ENCODE data around the gene ACSM6.

The ACSM6 gene

DNA sequence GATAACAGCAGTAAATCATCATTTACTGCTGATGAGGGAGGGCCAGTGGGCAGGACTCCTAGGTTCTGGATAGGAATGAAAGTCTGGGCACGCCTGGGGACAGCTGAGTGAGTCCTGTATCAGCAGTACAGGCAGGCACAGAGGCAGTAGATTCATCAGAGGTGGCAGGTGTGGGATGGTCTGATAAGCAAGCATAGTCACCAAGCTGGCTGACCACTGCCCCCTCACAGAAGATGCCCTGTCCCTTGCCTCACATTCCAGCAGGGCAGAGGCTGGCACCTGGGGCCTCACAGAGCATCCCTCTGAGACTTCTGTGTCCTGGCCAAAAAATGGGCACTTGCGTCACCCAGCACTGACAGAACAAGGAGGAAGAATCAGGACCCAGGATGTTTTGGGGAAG lies 23.2 kb upstream of the ACSM6 start:
- Histone ChIP-seq H3K4me1 (ENCODE audit: insufficient read depth, low read length, severe bottlenecking) (no peaks in the 10 kb centered on the region), H3K36me3 (ENCODE audit: insufficient read depth, low read length) (no peaks in the 10 kb centered on the region), H3K4me2 (ENCODE audit: low read length) (no peak overlapping the region), H3K27ac (ENCODE audit: low read depth, low read length, poor library complexity, severe bottlenecking) (no peak overlapping the region), H2AFZ (ENCODE audit: low read length) (no peak overlapping the region), H3K4me3 (ENCODE audit: low read depth, low read length, poor library complexity, severe bottlenecking) (no peak overlapping the region), H3K9me3 (ENCODE audit: low read length) (no peaks in the 10 kb centered on the region), H4K20me1 (ENCODE audit: insufficient read depth, low read length) (no peaks in the 10 kb centered on the region), H3K27me3 (ENCODE audit: insufficient read depth, low read length) (no peaks in the 10 kb centered on the region), H3K9me2 (ENCODE audit: low read depth, low read length) (no peaks in the 10 kb centered on the region), H3K79me2 (ENCODE audit: insufficient read depth, low read length) (no peaks in the 10 kb centered on the region), H3K9ac (ENCODE audit: low read length) (no peak overlapping the region), H3F3A (ENCODE audit: insufficient read depth, low read length) (no peaks in the 10 kb centered on the region)
- TF ChIP-seq, protein P1, sequence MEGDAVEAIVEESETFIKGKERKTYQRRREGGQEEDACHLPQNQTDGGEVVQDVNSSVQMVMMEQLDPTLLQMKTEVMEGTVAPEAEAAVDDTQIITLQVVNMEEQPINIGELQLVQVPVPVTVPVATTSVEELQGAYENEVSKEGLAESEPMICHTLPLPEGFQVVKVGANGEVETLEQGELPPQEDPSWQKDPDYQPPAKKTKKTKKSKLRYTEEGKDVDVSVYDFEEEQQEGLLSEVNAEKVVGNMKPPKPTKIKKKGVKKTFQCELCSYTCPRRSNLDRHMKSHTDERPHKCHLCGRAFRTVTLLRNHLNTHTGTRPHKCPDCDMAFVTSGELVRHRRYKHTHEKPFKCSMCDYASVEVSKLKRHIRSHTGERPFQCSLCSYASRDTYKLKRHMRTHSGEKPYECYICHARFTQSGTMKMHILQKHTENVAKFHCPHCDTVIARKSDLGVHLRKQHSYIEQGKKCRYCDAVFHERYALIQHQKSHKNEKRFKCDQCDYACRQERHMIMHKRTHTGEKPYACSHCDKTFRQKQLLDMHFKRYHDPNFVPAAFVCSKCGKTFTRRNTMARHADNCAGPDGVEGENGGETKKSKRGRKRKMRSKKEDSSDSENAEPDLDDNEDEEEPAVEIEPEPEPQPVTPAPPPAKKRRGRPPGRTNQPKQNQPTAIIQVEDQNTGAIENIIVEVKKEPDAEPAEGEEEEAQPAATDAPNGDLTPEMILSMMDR (IDR thresholded peaks at IDR 0.05; ENCODE audit: low read length): no peak
- no peak for TF ChIP-seq EZH2 (IDR thresholded peaks at IDR 0.05; ENCODE audit: borderline replicate concordance, low read length)

DNA sequence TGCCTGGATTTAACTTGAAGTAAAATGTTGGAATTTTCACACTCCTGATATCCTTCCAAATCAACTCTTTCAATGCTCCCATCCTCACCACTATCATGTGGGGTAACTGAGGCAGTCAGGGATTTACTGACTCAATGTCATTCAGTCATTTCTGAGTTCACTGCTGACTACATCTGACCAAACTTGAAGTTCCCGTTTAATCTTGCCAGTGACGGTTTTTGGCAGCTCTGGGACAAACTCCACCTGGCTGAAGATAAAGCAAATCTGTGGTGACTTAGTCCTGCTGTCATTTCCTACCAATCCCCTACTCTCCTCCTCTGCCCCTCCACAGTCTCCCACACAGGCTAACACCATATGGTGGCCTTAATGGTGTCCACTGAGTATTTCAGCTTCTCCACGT lies 22.7 kb upstream of the ACSM6 start:
- Histone ChIP-seq H3K4me3 (ENCODE audit: low read depth, low read length, poor library complexity, severe bottlenecking) (no peak overlapping the region), H3K79me2 (ENCODE audit: insufficient read depth, low read length) (no peaks in the 10 kb centered on the region), H3K9ac (ENCODE audit: low read length) (no peak overlapping the region), H3F3A (ENCODE audit: insufficient read depth, low read length) (no peaks in the 10 kb centered on the region), H3K27ac (ENCODE audit: low read depth, low read length, poor library complexity, severe bottlenecking) (no peak overlapping the region), H3K36me3 (ENCODE audit: insufficient read depth, low read length) (no peaks in the 10 kb centered on the region), H3K4me1 (ENCODE audit: insufficient read depth, low read length, severe bottlenecking) (no peaks in the 10 kb centered on the region), H3K4me2 (ENCODE audit: low read length) (no peak overlapping the region), H3K9me2 (ENCODE audit: low read depth, low read length) (no peaks in the 10 kb centered on the region), H4K20me1 (ENCODE audit: insufficient read depth, low read length) (no peaks in the 10 kb centered on the region), H2AFZ (ENCODE audit: low read length) (no peak overlapping the region), H3K9me3 (ENCODE audit: low read length) (no peaks in the 10 kb centered on the region), H3K27me3 (ENCODE audit: insufficient read depth, low read length) (no peaks in the 10 kb centered on the region)
- no peak for TF ChIP-seq EZH2 (IDR thresholded peaks at IDR 0.05; ENCODE audit: borderline replicate concordance, low read length)
- TF ChIP-seq, protein P1 (IDR thresholded peaks at IDR 0.05; ENCODE audit: low read length): no peak

DNA sequence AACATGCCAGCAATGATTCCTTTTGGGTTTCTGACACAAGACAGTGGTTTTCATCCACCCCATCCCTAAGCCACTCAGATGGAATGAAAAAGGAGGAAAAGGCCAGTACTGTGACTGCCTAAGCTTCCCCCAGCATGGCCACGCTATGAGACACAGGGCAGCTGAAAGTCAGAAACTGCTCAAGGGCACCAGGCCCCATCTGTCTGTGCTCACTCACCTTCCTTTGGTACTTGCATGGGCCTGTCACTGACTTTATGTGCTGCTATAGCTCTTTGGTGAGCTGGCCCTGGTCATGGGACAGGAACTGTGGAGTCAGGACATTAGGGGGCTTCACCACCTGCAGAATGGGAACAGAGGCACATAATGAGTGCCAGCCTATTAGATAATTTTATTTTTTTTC lies 21.2 kb upstream of the ACSM6 start:
- Histone ChIP-seq H4K20me1 (ENCODE audit: insufficient read depth, low read length) (no peaks in the 10 kb centered on the region), H3K9me3 (ENCODE audit: low read length) (no peaks in the 10 kb centered on the region), H3K27ac (ENCODE audit: low read depth, low read length, poor library complexity, severe bottlenecking) (no peak overlapping the region), H3K9ac (ENCODE audit: low read length) (no peak overlapping the region), H3F3A (ENCODE audit: insufficient read depth, low read length) (no peaks in the 10 kb centered on the region), H2AFZ (ENCODE audit: low read length) (no peak overlapping the region), H3K79me2 (ENCODE audit: insufficient read depth, low read length) (no peaks in the 10 kb centered on the region), H3K9me2 (ENCODE audit: low read depth, low read length) (no peaks in the 10 kb centered on the region), H3K4me1 (ENCODE audit: insufficient read depth, low read length, severe bottlenecking) (no peaks in the 10 kb centered on the region), H3K4me2 (ENCODE audit: low read length) (no peak overlapping the region), H3K36me3 (ENCODE audit: insufficient read depth, low read length) (no peaks in the 10 kb centered on the region), H3K4me3 (ENCODE audit: low read depth, low read length, poor library complexity, severe bottlenecking) (no peak overlapping the region), H3K27me3 (ENCODE audit: insufficient read depth, low read length) (no peaks in the 10 kb centered on the region)
- TF ChIP-seq, protein P1 (IDR thresholded peaks at IDR 0.05; ENCODE audit: low read length): no peak
- TF ChIP-seq EZH2 (IDR thresholded peaks at IDR 0.05; ENCODE audit: borderline replicate concordance, low read length): no peak
